AG04450 (cell line): ENCODE results near the gene GNB4. TPM values are rescaled to one million over a fixed set of nuclear protein-coding genes. Genes with fewer than 3 reads are reported as not detected.

Experiments
- CTCF ChIA-PET: fragments of 300-600, 350-600 bp; formaldehyde crosslinking; extraction: SDS; loops from one replicate; lab custom pipeline; 2022; ENCODE audit warnings: antibody characterized with exemption, inconsistent platforms; lab: Charles Lee
- POLR2A ChIA-PET: fragments of 350-600 bp; formaldehyde crosslinking; extraction: SDS; loops from one replicate; lab custom pipeline; 2021; ENCODE audit warnings: antibody characterized with exemption, inconsistent platforms; lab: Yijun Ruan, JAX
- DNase-seq: peaks from one replicate; pipeline ENCODE4 v3.0.0-alpha.2; 2011; ENCODE audit warnings: low read depth, low spot score
- H3K27ac ChIP-seq: one replicate; pipeline ENCODE4 v1.5.1; 2012; ENCODE audit warnings: low read depth, low read length, control low read depth
- H3K27me3 ChIP-seq: one replicate; pipeline ENCODE4 v1.6.0; 2012; ENCODE audit warnings: low read length; ENCODE audit not compliant: control insufficient read depth, insufficient read depth
- H3K4me3 ChIP-seq: 2 replicates; pipeline ENCODE4 v1.5.1; 2011; ENCODE audit warnings: mild to moderate bottlenecking, low read depth, low read length, control low read depth
- H3K9me3 ChIP-seq: 2 replicates; pipeline ENCODE4 v1.5.1; 2012; ENCODE audit warnings: low read length; ENCODE audit not compliant: control insufficient read depth, insufficient read depth
- CTCF ChIP-seq: IDR thresholded peaks from 2 replicates; pipeline ENCODE4 v1.5.1; 2011; ENCODE audit warnings: low read depth, low read length, control low read depth, inconsistent platforms
- polyA plus RNA-seq: library from polyadenylated mRNA; depleted of rRNA; stranded (reverse); fragments of >200 nt; gene quantifications from 2 replicates; pipeline ENCODE4 v1.2.3, GENCODE V29; 2011

Gene GNB4
- polyA plus RNA-seq, 1 experiment: 88.5 TPM

GRCh38 chr3:179482857-179483256, 31.6 kb upstream of the GNB4 start:
- no peak for DNase-seq
- H3K27me3 ChIP-seq: no peaks in the 10 kb centered on the region
- TF ChIP-seq CTCF: no peak
- ChIA-PET POLR2A (no interaction called here), CTCF (no interaction called here)
- H3K9me3 ChIP-seq: no peaks in the 10 kb centered on the region
- no peak overlapping the region for H3K4me3 ChIP-seq
- H3K27ac ChIP-seq: no peak overlapping the region

GRCh38 chr3:179476215-179476614, 24.9 kb upstream of the GNB4 start:
- ChIA-PET POLR2A (no interaction called here), CTCF (interaction anchor here (0.6 kb wide), 1 partner anchor 22 kb away, joined by 7 read pairs; no protein-coding TSS in a partner anchor)
- DNase-seq: no peak
- Histone ChIP-seq H3K27me3 (no peaks in the 10 kb centered on the region), H3K9me3 (no peaks in the 10 kb centered on the region), H3K4me3 (no peak overlapping the region), H3K27ac (no peak overlapping the region)
- no peak for TF ChIP-seq CTCF

GRCh38 chr3:179474480-179474879, 23.2 kb upstream of the GNB4 start:
- no peaks in the 10 kb centered on the region for H3K27me3 ChIP-seq
- H3K27ac ChIP-seq: no peak overlapping the region
- DNase-seq: no peak
- ChIA-PET POLR2A (no interaction called here), CTCF (no interaction called here)
- no peaks in the 10 kb centered on the region for H3K9me3 ChIP-seq
- H3K4me3 ChIP-seq: no peak overlapping the region
- no peak for TF ChIP-seq CTCF

- DNase-seq: no peak
- TF ChIP-seq CTCF: no peak
- Histone ChIP-seq H3K27me3 (no peaks in the 10 kb centered on the region), H3K27ac (no peak overlapping the region), H3K4me3 (no peak overlapping the region), H3K9me3 (no peaks in the 10 kb centered on the region)
- ChIA-PET POLR2A (no interaction called here), CTCF (no interaction called here)
These were observed 22.3 kb upstream of the GNB4 start for GRCh38 chr3:179473565-179473964.

- no peak overlapping the region for H3K4me3 ChIP-seq
- no peaks in the 10 kb centered on the region for H3K9me3 ChIP-seq
- no peak for DNase-seq
- H3K27ac ChIP-seq: no peak overlapping the region
- TF ChIP-seq CTCF: no peak
- H3K27me3 ChIP-seq: no peaks in the 10 kb centered on the region
- ChIA-PET CTCF (no interaction called here), POLR2A (no interaction called here)
These were observed 13.2 kb upstream of the GNB4 start for GRCh38 chr3:179464323-179465092.
